Panc1 (cell line): ENCODE results near the gene MAP4K4. TPM values are rescaled to one million over a fixed set of nuclear protein-coding genes. Genes with fewer than 3 reads are reported as not detected.
"Not testable (repeated sequence)": the region's sequence is repeated elsewhere in the genome, so short reads cannot be mapped to it uniquely, and the experiment has no call there.

Experiments used
- ATAC-seq: fragments of 200-7000 bp; cut with Tn5 transposase; 2 replicates; pipeline ENCODE4 v1.9.1; 2020; ENCODE audit warnings: mild to moderate bottlenecking, moderate library complexity
- BruUV-seq: library from RNA; stranded (reverse); fragments of 400-500 nt; replicated peaks from 2 replicates; lab custom pipeline; 2021; lab: Mats Ljungman, UMichigan
- CTCF ChIA-PET: fragments of 300-600 bp; sonication (Branson Sonifier 250); formaldehyde crosslinking; loops from one replicate; lab custom pipeline; 2022; ENCODE audit warnings: antibody characterized with exemption; lab: Charles Lee
- POLR2A ChIA-PET: fragments of 300-600 bp; sonication (Branson Sonifier 250); formaldehyde crosslinking; loops from one replicate; lab custom pipeline; 2022; ENCODE audit warnings: antibody characterized with exemption; lab: Charles Lee
- DNase-seq: peaks from one replicate; pipeline ENCODE4 v3.0.0-alpha.2; 2010; ENCODE audit warnings: low read depth, low spot score
- H3K27ac ChIP-seq: 2 replicates; pipeline ENCODE4 v1.5.1; 2011; ENCODE audit warnings: mild to moderate bottlenecking, low read length, inconsistent platforms
- H3K27me3 ChIP-seq: fragments of 200-500 bp; sonication (Bioruptor generic); 2 replicates; pipeline ENCODE4 v1.6.0; 2014; ENCODE audit warnings: low read length, inconsistent platforms; ENCODE audit not compliant: control insufficient read depth, insufficient read depth
- H3K36me3 ChIP-seq: fragments of 200-500 bp; sonication (Bioruptor generic); 2 replicates; pipeline ENCODE4 v1.5.1; 2014; ENCODE audit warnings: inconsistent platforms, mild to moderate bottlenecking, low read length, moderate library complexity; ENCODE audit not compliant: control insufficient read depth, insufficient read depth
- H3K4me1 ChIP-seq: 2 replicates; pipeline ENCODE4 v1.5.1; 2011; ENCODE audit warnings: inconsistent platforms, mild to moderate bottlenecking, low read length, moderate library complexity; ENCODE audit not compliant: control insufficient read depth, insufficient read depth
- H3K4me3 ChIP-seq, 2 experiments: 2 replicates each; pipeline ENCODE4 v1.5.1; 2011 to 2012; ENCODE audit warnings: low read depth in 2 of 2, low read length in 2 of 2, mild to moderate bottlenecking in 2 of 2, inconsistent platforms in 1 of 2, moderate library complexity in 1 of 2
- H3K9me3 ChIP-seq: fragments of 200-500 bp; sonication (Bioruptor generic); 2 replicates; pipeline ENCODE4 v1.5.1; 2014; ENCODE audit warnings: low read depth, mild to moderate bottlenecking, inconsistent platforms, low read length, moderate library complexity; ENCODE audit not compliant: control insufficient read depth, insufficient read depth
- POLR2AphosphoS5 ChIP-seq: IDR thresholded peaks from 2 replicates; pipeline ENCODE4 v1.6.1; 2012; ENCODE audit warnings: mild to moderate bottlenecking, low read depth, low read length, moderate library complexity
- SIN3A ChIP-seq: IDR thresholded peaks from 2 replicates; pipeline ENCODE4 v1.6.1; 2012; ENCODE audit warnings: low read depth, mild to moderate bottlenecking, low read length, moderate library complexity, borderline replicate concordance; ENCODE audit not compliant: insufficient read depth
- TCF7L2 ChIP-seq: IDR thresholded peaks from 2 replicates; pipeline ENCODE4 v1.6.1; 2011; ENCODE audit warnings: mild to moderate bottlenecking, low read depth, low read length, inconsistent platforms
- in situ Hi-C: cut with HindIII; loops from 2 replicates; pipeline ENCODE4 v1.10.0; 2016; ENCODE audit warnings: low sequenced_read_pairs, low pct_unique_long_range_greater_than_20kb
- intact Hi-C: fragments of 100-400 bp; cut with micrococcal nuclease; formaldehyde crosslinking; loops from one replicate; pipeline ENCODE4 v1.10.0; 2022; ENCODE audit not compliant: unreplicated experiment
- total RNA-seq: library from RNA; stranded (reverse); gene quantifications from one replicate; pipeline ENCODE4 v1.2.1, GENCODE V29; 2021; ENCODE audit not compliant: unreplicated experiment
- TF ChIP-seq, protein P1 (sequence below): fragments of 450-650 bp; IDR thresholded peaks from 2 replicates; pipeline ENCODE4 v1.5.1; 2017; ENCODE audit warnings: mild to moderate bottlenecking
- TF ChIP-seq, protein P2 (sequence below), 2 experiments: IDR thresholded peaks; 2 replicates each; pipeline ENCODE4 v1.6.1; 2011 to 2012; ENCODE audit warnings: low read depth in 2 of 2, control low read depth in 1 of 2, low read length in 1 of 2, mild to moderate bottlenecking in 1 of 2, moderate library complexity in 1 of 2; ENCODE audit not compliant: insufficient read depth in 1 of 2

MAP4K4 gene
- total RNA-seq, 1 experiment from 2014 or later, result 68.5 TPM

DNA sequence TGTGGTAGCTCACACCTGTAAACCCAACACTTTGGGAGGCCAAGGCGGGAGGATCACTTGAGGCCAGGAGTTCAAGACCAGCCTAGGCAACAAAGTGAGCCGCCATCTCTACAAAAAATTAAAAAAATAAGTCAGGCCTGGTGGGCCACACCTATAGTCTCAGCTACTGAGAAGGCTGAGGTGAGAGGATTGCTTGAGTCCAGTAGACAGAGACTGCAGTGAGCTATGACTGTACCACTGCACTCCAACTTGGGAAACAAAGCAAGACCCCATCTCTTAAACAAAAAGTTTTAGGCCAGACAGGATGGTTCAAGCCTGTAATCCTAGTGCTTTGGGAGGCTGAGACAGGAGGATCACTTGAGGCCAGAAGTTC, 224.4 kb downstream of the MAP4K4 start:
- intact Hi-C loops (no loop called here), in situ Hi-C loops (no loop called here)
- no peak overlapping the region for H3K27ac ChIP-seq
- TF ChIP-seq, protein P1, sequence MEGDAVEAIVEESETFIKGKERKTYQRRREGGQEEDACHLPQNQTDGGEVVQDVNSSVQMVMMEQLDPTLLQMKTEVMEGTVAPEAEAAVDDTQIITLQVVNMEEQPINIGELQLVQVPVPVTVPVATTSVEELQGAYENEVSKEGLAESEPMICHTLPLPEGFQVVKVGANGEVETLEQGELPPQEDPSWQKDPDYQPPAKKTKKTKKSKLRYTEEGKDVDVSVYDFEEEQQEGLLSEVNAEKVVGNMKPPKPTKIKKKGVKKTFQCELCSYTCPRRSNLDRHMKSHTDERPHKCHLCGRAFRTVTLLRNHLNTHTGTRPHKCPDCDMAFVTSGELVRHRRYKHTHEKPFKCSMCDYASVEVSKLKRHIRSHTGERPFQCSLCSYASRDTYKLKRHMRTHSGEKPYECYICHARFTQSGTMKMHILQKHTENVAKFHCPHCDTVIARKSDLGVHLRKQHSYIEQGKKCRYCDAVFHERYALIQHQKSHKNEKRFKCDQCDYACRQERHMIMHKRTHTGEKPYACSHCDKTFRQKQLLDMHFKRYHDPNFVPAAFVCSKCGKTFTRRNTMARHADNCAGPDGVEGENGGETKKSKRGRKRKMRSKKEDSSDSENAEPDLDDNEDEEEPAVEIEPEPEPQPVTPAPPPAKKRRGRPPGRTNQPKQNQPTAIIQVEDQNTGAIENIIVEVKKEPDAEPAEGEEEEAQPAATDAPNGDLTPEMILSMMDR, result no peak
- TF ChIP-seq TCF7L2 (no peak), POLR2AphosphoS5 (no peak), SIN3A (no peak)
- TF ChIP-seq, protein P2, sequence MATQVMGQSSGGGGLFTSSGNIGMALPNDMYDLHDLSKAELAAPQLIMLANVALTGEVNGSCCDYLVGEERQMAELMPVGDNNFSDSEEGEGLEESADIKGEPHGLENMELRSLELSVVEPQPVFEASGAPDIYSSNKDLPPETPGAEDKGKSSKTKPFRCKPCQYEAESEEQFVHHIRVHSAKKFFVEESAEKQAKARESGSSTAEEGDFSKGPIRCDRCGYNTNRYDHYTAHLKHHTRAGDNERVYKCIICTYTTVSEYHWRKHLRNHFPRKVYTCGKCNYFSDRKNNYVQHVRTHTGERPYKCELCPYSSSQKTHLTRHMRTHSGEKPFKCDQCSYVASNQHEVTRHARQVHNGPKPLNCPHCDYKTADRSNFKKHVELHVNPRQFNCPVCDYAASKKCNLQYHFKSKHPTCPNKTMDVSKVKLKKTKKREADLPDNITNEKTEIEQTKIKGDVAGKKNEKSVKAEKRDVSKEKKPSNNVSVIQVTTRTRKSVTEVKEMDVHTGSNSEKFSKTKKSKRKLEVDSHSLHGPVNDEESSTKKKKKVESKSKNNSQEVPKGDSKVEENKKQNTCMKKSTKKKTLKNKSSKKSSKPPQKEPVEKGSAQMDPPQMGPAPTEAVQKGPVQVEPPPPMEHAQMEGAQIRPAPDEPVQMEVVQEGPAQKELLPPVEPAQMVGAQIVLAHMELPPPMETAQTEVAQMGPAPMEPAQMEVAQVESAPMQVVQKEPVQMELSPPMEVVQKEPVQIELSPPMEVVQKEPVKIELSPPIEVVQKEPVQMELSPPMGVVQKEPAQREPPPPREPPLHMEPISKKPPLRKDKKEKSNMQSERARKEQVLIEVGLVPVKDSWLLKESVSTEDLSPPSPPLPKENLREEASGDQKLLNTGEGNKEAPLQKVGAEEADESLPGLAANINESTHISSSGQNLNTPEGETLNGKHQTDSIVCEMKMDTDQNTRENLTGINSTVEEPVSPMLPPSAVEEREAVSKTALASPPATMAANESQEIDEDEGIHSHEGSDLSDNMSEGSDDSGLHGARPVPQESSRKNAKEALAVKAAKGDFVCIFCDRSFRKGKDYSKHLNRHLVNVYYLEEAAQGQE (IDR thresholded peaks at IDR 0.05; ENCODE audit: insufficient read depth in 1 of 2, low read depth in 2 of 2, low read length in 1 of 2), result no peak
- ATAC-seq, result no peak
- CTCF ChIA-PET, result no interaction called here
- POLR2A ChIA-PET, result no interaction called here
- BruUV-seq, result no TSS peak
- H3K4me1 ChIP-seq, result no peaks in the 10 kb centered on the region
- 0 out of 2 replicates have a peak, but pooled peaks cover 6% of the 10 kb centered on the region for H3K9me3 ChIP-seq
- no peak overlapping the region for H3K4me3 ChIP-seq
- no peaks in the 10 kb centered on the region; the same call in 1 of the 2 replicates for H3K27me3 ChIP-seq
- DNase-seq, result no peak
- no peaks in the 10 kb centered on the region for H3K36me3 ChIP-seq

DNA sequence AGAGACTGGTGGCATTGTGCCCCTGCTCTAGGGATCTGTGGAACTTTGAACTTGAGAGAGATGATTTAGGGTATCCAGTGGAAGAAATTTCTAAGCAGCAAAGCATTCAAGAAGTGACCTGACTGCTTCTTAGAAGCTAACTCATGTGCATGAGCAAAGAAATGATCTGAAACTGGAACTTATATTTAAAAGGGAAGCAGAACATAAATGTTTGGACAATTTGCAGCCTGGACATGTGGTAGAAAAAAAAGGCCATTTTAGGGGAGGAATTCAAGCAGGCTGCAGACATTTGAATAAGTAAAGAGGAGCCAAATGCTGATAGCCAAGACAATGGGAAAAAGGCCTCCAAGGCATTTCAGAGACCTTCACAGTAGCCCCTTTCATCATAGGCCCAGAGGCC, 226.8 kb downstream of the MAP4K4 start:
- H3K27me3 ChIP-seq, ATAC-seq, in situ Hi-C loops, DNase-seq, H3K9me3 ChIP-seq, intact Hi-C loops, H3K4me3 ChIP-seq, BruUV-seq, H3K36me3 ChIP-seq, H3K27ac ChIP-seq, H3K4me1 ChIP-seq, CTCF ChIA-PET, POLR2A ChIA-PET: not testable (repeated sequence)

DNA sequence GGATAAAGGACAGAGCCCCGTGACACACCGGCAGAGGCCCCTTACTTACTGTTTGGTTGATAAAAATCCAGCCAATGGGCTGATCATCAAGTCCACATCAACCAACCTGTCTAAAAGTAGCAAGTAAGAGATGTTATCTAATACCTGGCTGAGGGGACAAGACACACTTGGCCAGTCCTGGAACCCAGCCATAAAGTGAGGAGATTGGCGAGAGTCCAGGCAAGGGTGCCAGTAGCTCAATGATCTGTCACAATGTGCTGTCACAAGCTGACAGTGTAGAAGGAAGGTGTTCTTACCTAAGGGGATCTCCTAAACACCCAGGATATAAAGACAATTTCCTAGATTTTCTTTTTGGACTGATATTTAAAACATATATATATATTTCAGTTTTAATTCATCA, 232.5 kb downstream of the MAP4K4 start:
- no TSS peak for BruUV-seq
- Histone ChIP-seq H3K27ac (no peak overlapping the region), H3K4me1 (no peaks in the 10 kb centered on the region), H3K4me3 (no peak overlapping the region), H3K36me3 (no peaks in the 10 kb centered on the region), H3K9me3 (no peaks in the 10 kb centered on the region), H3K27me3 (no peaks in the 10 kb centered on the region; the same call in 1 of the 2 replicates)
- POLR2A ChIA-PET, result interaction anchor here (0.5 kb wide), 1 partner anchor 212 kb away, joined by 3 read pairs; no protein-coding TSS in a partner anchor
- ATAC-seq, result no peak
- intact Hi-C loops, result no loop called here
- no peak for TF ChIP-seq POLR2AphosphoS5
- no peak for TF ChIP-seq SIN3A
- TF ChIP-seq, protein P1, result no peak
- no peak for TF ChIP-seq TCF7L2
- TF ChIP-seq, protein P2 (IDR thresholded peaks at IDR 0.05; ENCODE audit: insufficient read depth in 1 of 2, low read depth in 2 of 2, low read length in 1 of 2), result no peak
- DNase-seq, result no peak
- CTCF ChIA-PET, result no interaction called here
- in situ Hi-C loops, result no loop called here
